ENCODE results near the gene USP6NL.

Gene USP6NL

DNA sequence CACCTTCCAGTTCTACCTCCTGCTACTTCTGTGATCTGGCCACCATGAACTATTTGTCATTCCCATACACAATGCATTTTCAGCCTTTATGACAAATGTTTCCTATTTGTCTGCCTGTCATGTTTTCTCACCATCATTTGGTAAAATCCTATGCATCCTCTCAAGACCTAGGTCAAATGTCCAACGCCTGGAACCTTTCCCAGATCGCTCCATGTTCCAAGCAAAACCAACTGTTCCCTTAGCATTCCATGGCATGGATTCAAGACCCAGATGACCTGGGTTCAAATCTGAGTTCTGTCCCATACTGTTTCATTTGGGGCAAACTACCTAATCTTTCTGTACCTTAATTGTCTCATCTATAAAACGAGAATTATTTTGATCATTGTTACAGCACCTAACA lies 98.9 kb downstream of the USP6NL start:
- TF ChIP-seq, protein P1, sequence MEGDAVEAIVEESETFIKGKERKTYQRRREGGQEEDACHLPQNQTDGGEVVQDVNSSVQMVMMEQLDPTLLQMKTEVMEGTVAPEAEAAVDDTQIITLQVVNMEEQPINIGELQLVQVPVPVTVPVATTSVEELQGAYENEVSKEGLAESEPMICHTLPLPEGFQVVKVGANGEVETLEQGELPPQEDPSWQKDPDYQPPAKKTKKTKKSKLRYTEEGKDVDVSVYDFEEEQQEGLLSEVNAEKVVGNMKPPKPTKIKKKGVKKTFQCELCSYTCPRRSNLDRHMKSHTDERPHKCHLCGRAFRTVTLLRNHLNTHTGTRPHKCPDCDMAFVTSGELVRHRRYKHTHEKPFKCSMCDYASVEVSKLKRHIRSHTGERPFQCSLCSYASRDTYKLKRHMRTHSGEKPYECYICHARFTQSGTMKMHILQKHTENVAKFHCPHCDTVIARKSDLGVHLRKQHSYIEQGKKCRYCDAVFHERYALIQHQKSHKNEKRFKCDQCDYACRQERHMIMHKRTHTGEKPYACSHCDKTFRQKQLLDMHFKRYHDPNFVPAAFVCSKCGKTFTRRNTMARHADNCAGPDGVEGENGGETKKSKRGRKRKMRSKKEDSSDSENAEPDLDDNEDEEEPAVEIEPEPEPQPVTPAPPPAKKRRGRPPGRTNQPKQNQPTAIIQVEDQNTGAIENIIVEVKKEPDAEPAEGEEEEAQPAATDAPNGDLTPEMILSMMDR (IDR thresholded peaks at IDR 0.05; ENCODE audit: control extremely low read depth, extremely low read depth, low read depth, missing control alignments): no peak
- ChIA-PET CTCF (interaction anchor here (1.2 to 2.0 kb wide), 3 partner anchors 213 to 245 kb away, joined by 3 to 8 read pairs (median 3); no protein-coding TSS in a partner anchor), POLR2A (no interaction called here)
- no peak for DNase-seq (ENCODE audit: extremely low spot score)

DNA sequence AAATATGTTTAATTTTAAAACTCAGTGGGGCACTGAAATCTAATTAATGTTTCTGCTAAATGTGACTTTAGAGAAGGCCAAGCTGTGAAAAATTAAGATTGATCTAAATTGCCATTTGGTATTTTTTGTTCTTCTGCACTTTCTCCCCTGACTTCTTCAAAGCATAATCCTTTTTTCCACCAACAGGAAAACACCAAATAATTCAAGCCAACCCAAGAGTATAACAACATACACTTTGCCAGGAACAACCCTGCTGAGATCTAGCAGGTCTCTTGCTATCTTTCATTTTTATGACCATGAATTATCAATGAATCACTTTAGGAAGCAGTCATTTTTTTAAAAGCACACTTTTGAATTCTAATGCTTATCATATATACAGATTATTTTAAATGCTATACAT lies 100.1 kb downstream of the USP6NL start:
- POLR2A ChIA-PET: no interaction called here
- CTCF ChIA-PET: interaction anchor here (1.0 to 2.0 kb wide), 2 partner anchors 11 to 247 kb away, joined by 3 to 8 read pairs; no protein-coding TSS in a partner anchor
- DNase-seq (ENCODE audit: extremely low spot score): no peak
- TF ChIP-seq, protein P1 (IDR thresholded peaks at IDR 0.05; ENCODE audit: control extremely low read depth, extremely low read depth, low read depth, missing control alignments): no peak

DNA sequence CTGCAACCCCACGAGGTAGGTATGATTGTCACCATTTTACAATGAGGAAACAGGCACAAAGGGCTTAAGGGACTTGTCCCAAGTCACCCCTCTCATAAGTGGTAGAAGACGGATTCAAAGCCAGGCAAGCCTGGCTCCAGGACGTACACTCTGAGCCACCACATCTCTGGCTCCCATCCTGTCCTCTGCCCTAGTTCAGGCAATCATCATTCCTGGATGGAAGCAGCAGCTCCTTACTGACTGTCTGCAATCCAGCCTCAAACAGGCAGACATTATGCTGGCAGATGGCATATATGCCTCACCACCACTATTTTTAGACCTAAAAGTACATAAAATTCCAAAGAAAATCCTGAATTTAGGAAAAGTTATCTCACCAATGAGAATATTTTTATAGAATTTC lies 100.7 kb downstream of the USP6NL start:
- DNase-seq (ENCODE audit: extremely low spot score): no peak
- ChIA-PET POLR2A (no interaction called here), CTCF (interaction anchor here (1.0 to 2.0 kb wide), 2 partner anchors 11 to 247 kb away, joined by 3 to 8 read pairs; no protein-coding TSS in a partner anchor)
- TF ChIP-seq, protein P1 (IDR thresholded peaks at IDR 0.05; ENCODE audit: control extremely low read depth, extremely low read depth, low read depth, missing control alignments): no peak

DNA sequence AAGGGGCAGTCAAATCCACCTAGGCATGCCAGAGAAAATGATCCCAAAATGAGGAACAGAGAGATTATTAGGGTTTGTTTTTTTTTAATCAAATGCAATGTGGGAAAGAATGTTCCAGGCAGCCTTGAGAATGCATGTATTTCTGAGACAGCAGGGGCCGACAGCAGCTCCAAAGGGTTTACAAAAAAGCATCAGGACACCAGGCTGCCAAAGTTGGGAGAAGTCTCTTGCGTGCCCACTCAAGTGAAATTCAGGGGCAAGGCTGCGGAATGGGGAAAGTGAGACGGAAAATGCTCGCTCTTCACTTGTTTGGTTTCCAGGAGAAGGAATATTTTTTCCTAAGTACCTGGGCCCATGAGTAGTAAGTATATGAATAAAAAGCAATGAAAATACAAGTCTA lies 101.2 kb downstream of the USP6NL start:
- TF ChIP-seq, protein P1 (IDR thresholded peaks at IDR 0.05; ENCODE audit: control extremely low read depth, extremely low read depth, low read depth, missing control alignments): no peak
- CTCF ChIA-PET: no interaction called here
- no peak for DNase-seq (ENCODE audit: extremely low spot score)
- POLR2A ChIA-PET: no interaction called here

DNA sequence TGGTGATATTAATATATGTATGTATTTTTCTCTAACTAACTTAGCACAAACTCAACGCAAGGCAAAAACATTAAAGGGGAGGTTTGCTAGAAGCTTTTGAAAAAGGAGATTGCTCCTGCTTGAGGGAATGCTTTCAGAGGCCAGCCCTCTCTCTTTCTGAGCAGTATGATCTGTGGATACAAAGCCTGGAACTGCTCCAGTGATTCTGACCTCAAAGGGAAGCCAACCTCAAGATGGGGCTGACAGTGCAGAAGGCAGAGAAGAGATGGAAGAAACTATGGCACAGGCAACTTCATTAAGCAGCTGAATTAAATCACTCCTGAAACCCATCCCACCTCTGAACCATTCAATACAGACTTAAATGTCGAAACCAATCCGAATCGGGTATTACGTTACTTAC lies 102.4 kb downstream of the USP6NL start:
- TF ChIP-seq, protein P1 (IDR thresholded peaks at IDR 0.05; ENCODE audit: control extremely low read depth, extremely low read depth, low read depth, missing control alignments): no peak
- ChIA-PET CTCF (no interaction called here), POLR2A (no interaction called here)

DNA sequence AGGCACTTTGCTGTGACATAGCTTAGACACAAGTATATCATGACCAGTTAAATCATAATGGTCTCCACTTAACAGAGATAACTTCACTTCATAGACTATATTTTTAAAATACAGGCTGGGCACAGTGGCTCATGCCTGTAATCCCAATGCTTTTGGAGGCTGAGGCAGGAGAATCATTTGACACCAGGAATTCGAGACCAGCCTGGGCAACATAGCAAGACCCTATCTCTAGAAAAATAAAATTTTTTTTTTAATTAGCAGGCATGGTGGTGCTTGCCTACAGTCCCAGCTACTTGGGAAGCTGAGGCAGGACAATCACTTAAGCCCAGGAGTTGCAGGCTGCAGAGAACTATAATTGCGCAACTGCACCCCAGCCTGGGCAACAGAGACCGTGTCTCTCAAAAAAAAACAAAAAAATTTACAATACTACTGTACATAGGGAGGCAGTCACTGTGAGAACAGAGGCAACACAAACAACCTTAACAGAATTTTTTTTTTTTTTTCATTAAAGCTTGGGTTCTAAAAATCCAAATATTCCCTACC lies 105.1 kb downstream of the USP6NL start:
- CTCF ChIA-PET: interaction anchor here (1.5 to 3.5 kb wide), 3 partner anchors 9 to 277 kb away, joined by 5 to 22 read pairs (median 15); no protein-coding TSS in a partner anchor
- DNase-seq (ENCODE audit: extremely low spot score): no peak
- POLR2A ChIA-PET: no interaction called here
- TF ChIP-seq, protein P1 (IDR thresholded peaks at IDR 0.05; ENCODE audit: control extremely low read depth, extremely low read depth, low read depth, missing control alignments): no peak

More for the DNA sequence above, 102.4 kb downstream of the USP6NL start:
- no peak for DNase-seq (ENCODE audit: extremely low spot score)

Measured in GM10248 (cell line).